K562 (cell line): ENCODE data around the gene MTHFD2. TPM values are rescaled to one million over a fixed set of nuclear protein-coding genes. Genes with fewer than 3 reads are reported as not detected.

Source experiments
- ATAC-seq: fragments of 200-7000 bp; cut with Tn5 transposase; 3 replicates; pipeline ENCODE4 v1.9.1; 2020; ENCODE audit warnings: moderate library complexity
- BruUV-seq: library from RNA; stranded (reverse); fragments of 400-500 nt; replicated peaks from 2 replicates; lab custom pipeline; 2021; lab: Mats Ljungman, UMichigan
- CTCF ChIA-PET: fragments of 300-600 bp; formaldehyde crosslinking; extraction: SDS; loops from one replicate; lab custom pipeline; 2021; ENCODE audit warnings: low intra/inter-chr PET ratio; lab: Yijun Ruan, JAX
- POLR2A ChIA-PET: fragments of 300-600, 350-650 bp; sonication (Branson Sonifier 250); formaldehyde crosslinking; extraction: SDS; loops from one replicate; lab custom pipeline; 2021; ENCODE audit warnings: antibody characterized with exemption, inconsistent platforms; lab: Yijun Ruan, JAX
- DNase-seq, 4 experiments: peaks; one replicate each; pipeline versions ENCODE4 v3.0.0 to v3.0.0-alpha.2; 2011 to 2018; ENCODE audit warnings: low spot score in 3 of 4, mixed read lengths in 3 of 4; ENCODE audit errors: extremely low read depth in 1 of 4
- FAIRE-seq: peaks from 2 replicates; lab custom pipeline; 2011; peaks lifted over from hg19 to GRCh38; lab: Jason Lieb, UNC
- H2AFZ ChIP-seq: 2 replicates; pipeline ENCODE4 v1.6.0; 2011; ENCODE audit warnings: low read depth, low read length, control low read depth, inconsistent platforms
- H3K27ac ChIP-seq: fragments of 200-600 bp; 3 replicates; pipeline ENCODE4 v1.8.0; 2011; ENCODE audit warnings: low read depth, mild to moderate bottlenecking, control low read depth, inconsistent platforms, low read length, moderate library complexity, mixed read lengths; ENCODE audit errors: extremely low read depth
- H3K27me3 ChIP-seq, 2 experiments: fragments of 300-600 bp in 1 of 2; 2 replicates in 1 of 2; 3 replicates in 1 of 2; pipeline versions ENCODE4 v1.6.0 to v1.8.0; 2011; ENCODE audit warnings: inconsistent platforms in 2 of 2, low read length in 2 of 2, mild to moderate bottlenecking in 1 of 2, mixed read lengths in 1 of 2, moderate library complexity in 1 of 2; ENCODE audit not compliant: control insufficient read depth in 2 of 2, insufficient read depth in 2 of 2
- H3K36me3 ChIP-seq: fragments of 300-600 bp; 3 replicates; pipeline ENCODE4 v1.8.0; 2011; ENCODE audit warnings: mild to moderate bottlenecking, low read length, inconsistent platforms; ENCODE audit not compliant: control insufficient read depth, insufficient read depth
- H3K4me1 ChIP-seq, 2 experiments: fragments of 200-600 bp in 1 of 2; replicated peaks in 1 of 2; 2 replicates in 1 of 2; 3 replicates in 1 of 2; pipeline versions ENCODE4 v1.5.1 to v1.8.0; 2011; ENCODE audit warnings: inconsistent platforms in 2 of 2, low read length in 2 of 2, mild to moderate bottlenecking in 1 of 2, mixed read lengths in 1 of 2, moderate library complexity in 1 of 2; ENCODE audit not compliant: control insufficient read depth in 2 of 2, insufficient read depth in 2 of 2
- H3K4me2 ChIP-seq: 2 replicates; pipeline ENCODE4 v1.6.1; 2011; ENCODE audit warnings: low read length, control low read depth, inconsistent platforms, mixed read lengths; ENCODE audit not compliant: insufficient read depth
- H3K4me3 ChIP-seq: fragments of 200-600 bp; sonication (generic), shearing (Covaris generic); 2 replicates; pipeline ENCODE4 v1.5.1; 2016; ENCODE audit warnings: control low read depth, inconsistent platforms
- H3K79me2 ChIP-seq: fragments of 200-600 bp; 3 replicates; pipeline ENCODE4 v1.8.0; 2011; ENCODE audit warnings: low read length, inconsistent platforms; ENCODE audit not compliant: control insufficient read depth, insufficient read depth
- H3K9ac ChIP-seq, 2 experiments: 2 replicates each; pipeline versions ENCODE4 v1.6.0 to v1.6.1; 2011; ENCODE audit warnings: low read depth in 2 of 2, low read length in 2 of 2, control low read depth in 1 of 2, inconsistent platforms in 1 of 2, mild to moderate bottlenecking in 1 of 2, mixed read lengths in 1 of 2; ENCODE audit not compliant: insufficient read depth in 1 of 2
- H3K9me1 ChIP-seq: one replicate; pipeline ENCODE4 v1.6.0; 2011; ENCODE audit warnings: inconsistent platforms, mild to moderate bottlenecking, low read length, moderate library complexity; ENCODE audit not compliant: control insufficient read depth, insufficient read depth
- H3K9me3 ChIP-seq: replicated peaks from 2 replicates; pipeline ENCODE4 v1.5.1; 2011; ENCODE audit warnings: low read depth, low read length, inconsistent platforms; ENCODE audit not compliant: control insufficient read depth, insufficient read depth
- H4K20me1 ChIP-seq: replicated peaks from 2 replicates; pipeline ENCODE4 v1.6.1; 2011; ENCODE audit warnings: low read length, inconsistent platforms, mixed read lengths; ENCODE audit not compliant: control insufficient read depth, insufficient read depth
- ARID1B ChIP-seq: fragments of 450-650 bp; IDR thresholded peaks from 2 replicates; pipeline ENCODE4 v1.6.1; 2016; ENCODE audit warnings: antibody characterized with exemption, mild to moderate bottlenecking, inconsistent platforms
- CBFA2T2 ChIP-seq: fragments of 450-650 bp; conservative IDR thresholded peaks from 2 replicates; pipeline ENCODE4 v1.6.1; 2017; ENCODE audit warnings: mild to moderate bottlenecking
- CBFA2T3 ChIP-seq: fragments of 450-650 bp; IDR thresholded peaks from 2 replicates; pipeline ENCODE4 v1.6.1; 2017
- LCOR ChIP-seq: sonication (generic); formaldehyde crosslinking; IDR thresholded peaks from 2 replicates; pipeline ENCODE4 v1.8.0; 2022; ENCODE audit warnings: mild to moderate bottlenecking, missing genetic modification reagents
- MITF ChIP-seq: IDR thresholded peaks from 2 replicates; pipeline ENCODE4 v1.6.1; 2014; ENCODE audit warnings: antibody characterized with exemption
- NR2F6 ChIP-seq: fragments of 450-650 bp; formaldehyde crosslinking; IDR thresholded peaks from 2 replicates; pipeline ENCODE4 v1.4.0; 2020; ENCODE audit warnings: mild to moderate bottlenecking
- RNF2 ChIP-seq: sonication (generic); IDR thresholded peaks from 2 replicates; pipeline ENCODE4 v1.6.1; 2016
- TAL1 ChIP-seq: fragments of 450-650 bp; IDR thresholded peaks from 2 replicates; pipeline ENCODE4 v1.6.1; 2016; ENCODE audit warnings: mild to moderate bottlenecking
- TCF3 ChIP-seq: sonication (generic); formaldehyde crosslinking; IDR thresholded peaks from 2 replicates; pipeline ENCODE4 v1.4.0; 2020; ENCODE audit warnings: mild to moderate bottlenecking, missing genetic modification reagents
- TEAD4 ChIP-seq, 2 experiments: sonication (generic) in 1 of 2; formaldehyde crosslinking in 1 of 2; IDR thresholded peaks; 2 replicates each; pipeline versions ENCODE4 v1.6.1 to v1.8.0; 2012 to 2022; ENCODE audit warnings: borderline replicate concordance in 1 of 2, inconsistent platforms in 1 of 2, low read length in 1 of 2, mild to moderate bottlenecking in 1 of 2, missing genetic modification reagents in 1 of 2
- ZBTB12 ChIP-seq: fragments of 250-450 bp; sonication (Bioruptor Pico); IDR thresholded peaks from 2 replicates; pipeline ENCODE4 v1.4.0; 2020
- ZNF584 ChIP-seq: fragments of 200-800 bp; sonication (Bioruptor generic); IDR thresholded peaks from 2 replicates; pipeline ENCODE4 v1.6.1; 2016; ENCODE audit warnings: low read depth, mild to moderate bottlenecking, missing genetic modification characterization, missing compliant biosample characterization
- WGBS: fragments of 100-300 bp; shearing (Covaris generic); methylation state at CpG from one replicate; pipeline ENCODE4 v1.1.6; 2016; ENCODE audit warnings: low coverage, mixed read lengths; ENCODE audit not compliant: insufficient coverage; ENCODE audit errors: missing lambda C conversion rate; 5-methylcytosine and 5-hydroxymethylcytosine counted together
- in situ Hi-C: fragments of 300-500 bp; cut with MboI; formaldehyde crosslinking; loops from 4 replicates; pipeline ENCODE4 v1.15.0; 2018; ENCODE audit warnings: inconsistent platforms, mixed read lengths
- intact Hi-C: fragments of 100-400 bp; cut with micrococcal nuclease; formaldehyde crosslinking; loops from 2 replicates; pipeline ENCODE4 v1.14.2; 2022
- polyA plus RNA-seq, 8 experiments: library from polyadenylated mRNA; depleted of rRNA in 4 of 8; stranded (reverse) in 5 of 8; unstranded in 3 of 8; fragments of >200 nt; fragmentation: Nextera tagmentation in 2 of 8; fragmentation: Illumina TruSeq in 1 of 8; extraction: Ambion mirVana in 2 of 8; extraction: Trizol in 1 of 8; gene quantifications; 2 replicates each; pipeline versions ENCODE4 v1.2.1 to v1.2.3, GENCODE V29; 2011 to 2014; ENCODE audit warnings: inconsistent platforms in 1 of 8, missing spikeins in 1 of 8
- total RNA-seq, 7 experiments: library from RNA; depleted of rRNA in 6 of 7; stranded (reverse); fragments of >200 nt in 6 of 7; fragmentation: Illumina TruSeq in 2 of 7; extraction: Trizol in 2 of 7; gene quantifications; 2 replicates each; pipeline versions ENCODE4 v1.2.1 to v1.2.3, GENCODE V29; 2011 to 2021; ENCODE audit warnings: low replicate concordance in 1 of 7

MTHFD2 gene
- total and polyA plus RNA-seq, 9 of the 15 experiments (the other 6 are each of a cell fraction or from before 2014, with no cell fraction given) = 113 to 520 (median 234) TPM

- no peaks in the 10 kb centered on the region for H3K27me3 ChIP-seq
- FAIRE-seq (no peak), ATAC-seq (no peak), DNase-seq (peak in 1 of 4 experiments; percentile 25)
- in situ Hi-C loops = no loop called here
- H4K20me1 ChIP-seq = no peaks in the 10 kb centered on the region
- H3K27ac ChIP-seq = no peak overlapping the region
- no peaks in the 10 kb centered on the region for H3K9me3 ChIP-seq
- no peaks in the 10 kb centered on the region for H3K79me2 ChIP-seq
- H3K4me3 ChIP-seq = no peak overlapping the region
- ChIA-PET CTCF (interaction anchor here (0.6 kb wide), 1 partner anchor 380 kb away, joined by 3 read pairs; no protein-coding TSS in a partner anchor), POLR2A (interaction anchor here (0.6 to 1.0 kb wide), 2 partner anchors 11 to 17 kb away, joined by 3 read pairs; no protein-coding TSS in a partner anchor)
- H3K9ac ChIP-seq = peak overlapping the region in 1 of 2 experiments; percentile 22; a peak in 1 of 4 replicates
- no peak overlapping the region for H3K4me2 ChIP-seq
- H3K9me1 ChIP-seq = no peaks in the 10 kb centered on the region
- intact Hi-C loops = no loop called here
- H3K36me3 ChIP-seq = no peaks in the 10 kb centered on the region
- peaks cover 10 to 14% of the 10 kb centered on the region in 2 experiments for H3K4me1 ChIP-seq
- TF ChIP-seq MITF = no peak
- TF ChIP-seq ARID1B = 0 out of 2 replicates have a peak, but pooled peaks have one; percentile 47
- TF ChIP-seq NR2F6 = no peak
- TF ChIP-seq RNF2 = no peak
- peak; percentile 33; the same call in 1 of the 2 replicates for TF ChIP-seq TAL1
- no peak for TF ChIP-seq ZBTB12
- TF ChIP-seq CBFA2T3 = peak; percentile 51
- peak; percentile 9; the same call in 1 of the 2 replicates for TF ChIP-seq TEAD4 (IDR thresholded peaks at IDR 0.05; ENCODE audit: low read length)
- no peak for TF ChIP-seq TEAD4 (CRISPR knock-in tag; IDR thresholded peaks at IDR 0.05; ENCODE audit: borderline replicate concordance)
- peak; percentile 50 for TF ChIP-seq TCF3 (CRISPR knock-in tag)
- TF ChIP-seq LCOR = no peak
- TF ChIP-seq CBFA2T2 = peak; percentile 25
- no peak for TF ChIP-seq ZNF584 (CRISPR knock-in tag)
- no peak overlapping the region for H2AFZ ChIP-seq
- no TSS peak for BruUV-seq
- 16% methylated on average over 4 of the region's 4 CpGs for WGBS
Observed at GRCh38 chr2:74225698-74226459, 27.5 kb downstream of the MTHFD2 start.
